Activated T-cell treated with anti-CD3 and anti-CD28 coated beads for 48 hours (primary cell): ENCODE measurements around the gene LHFPL5.

Experiments used
- DNase-seq: peaks from one replicate; pipeline ENCODE4 v3.0.0-alpha.2; 2020; ENCODE audit warnings: low read depth

The LHFPL5 gene

DNA sequence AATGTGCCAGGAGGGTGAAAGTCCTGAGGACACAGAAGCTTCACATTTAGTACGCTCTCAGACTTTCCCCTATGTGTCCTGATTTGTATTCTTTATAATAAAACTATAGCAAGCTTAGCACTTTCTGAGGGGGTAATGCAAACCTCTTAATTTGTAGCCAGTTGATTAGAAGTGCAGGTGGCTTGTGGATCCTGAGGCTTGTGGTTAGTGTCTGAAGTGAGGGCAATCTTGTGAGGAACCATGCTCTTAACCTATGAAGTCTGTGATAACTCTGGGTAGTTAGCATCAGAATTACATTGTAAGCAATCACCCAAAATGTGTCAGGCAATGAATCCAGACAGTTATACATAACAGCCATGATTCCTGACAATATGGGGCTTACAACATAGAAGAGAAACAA, 51.1 kb downstream of the LHFPL5 start:
- DNase-seq: no peak

GRCh38 chr6:35857853-35858252, 52.7 kb downstream of the LHFPL5 start:
- no peak for DNase-seq

- DNase-seq: no peak
Observed at GRCh38 chr6:35859367-35859766, 54.2 kb downstream of the LHFPL5 start.
